Activated CD4-positive, alpha-beta T cell treated with anti-CD3 and anti-CD28 coated beads, Interleukin-2, amount 50 U/mL, for 1 hour (primary cell): ENCODE measurements around the gene TAS2R50.
"Not testable (repeated sequence)": the region's sequence is repeated elsewhere in the genome, so short reads cannot be mapped to it uniquely, and the experiment has no call there.

Experiments
- DNase-seq: peaks from one replicate; pipeline ENCODE4 v3.0.0-alpha.2; 2020

Gene TAS2R50

GRCh38 chr12:10986812-10987211 lies at the start of gene TAS2R50:
TAS2R50 (minus strand) TSS chr12:10986912; CDS start chr12:10986860, 52 bp downstream.
- DNase-seq, result no peak

- DNase-seq, result not testable (repeated sequence)
Observed at GRCh38 chr12:11033959-11034358, 47.2 kb upstream of the TAS2R50 start.

GRCh38 chr12:11031307-11031706 lies 44.6 kb upstream of the TAS2R50 start, which contains the start of gene TAS2R31:
TAS2R31 (minus strand) TSS chr12:11031407; CDS start chr12:11031335, 72 bp downstream.
- DNase-seq, result no peak

- no peak for DNase-seq
Observed at GRCh38 chr12:11026118-11026517, 39.4 kb upstream of the TAS2R50 start.

GRCh38 chr12:11023387-11023786 lies 36.7 kb upstream of the TAS2R50 start:
- no peak for DNase-seq

GRCh38 chr12:11022520-11022919 lies 35.8 kb upstream of the TAS2R50 start, which contains the start of gene TAS2R19:
TAS2R19 (minus strand) TSS chr12:11022620; CDS start chr12:11022571, 49 bp downstream.
- DNase-seq, result no peak

- no peak for DNase-seq
Observed at GRCh38 chr12:11016937-11017336, 30.2 kb upstream of the TAS2R50 start.

- no peak for DNase-seq
Observed at GRCh38 chr12:11015775-11016430, 29.2 kb upstream of the TAS2R50 start.

GRCh38 chr12:11014234-11014633 lies 27.5 kb upstream of the TAS2R50 start:
- no peak for DNase-seq

- no peak for DNase-seq
Observed at GRCh38 chr12:11007608-11008007, 20.9 kb upstream of the TAS2R50 start.

- no peak for DNase-seq
Observed at GRCh38 chr12:10998204-10998603, 11.5 kb upstream of the TAS2R50 start, which contains the start of gene TAS2R20. TAS2R20 (minus strand) TSS chr12:10998304; CDS start chr12:10997875, 429 bp downstream.

GRCh38 chr12:10994307-10994706 lies 7.6 kb upstream of the TAS2R50 start:
- no peak for DNase-seq

- no peak for DNase-seq
Observed at GRCh38 chr12:10989107-10989506, 2.4 kb upstream of the TAS2R50 start.

GRCh38 chr12:10982244-10982643 lies 4.5 kb downstream of the TAS2R50 start:
- peak; percentile 6 for DNase-seq

- DNase-seq, result no peak
Observed at GRCh38 chr12:10974965-10975364, 11.7 kb downstream of the TAS2R50 start.

- DNase-seq, result no peak
Observed at GRCh38 chr12:10968765-10969456, 17.8 kb downstream of the TAS2R50 start.

- no peak for DNase-seq
Observed at GRCh38 chr12:10967409-10967808, 19.3 kb downstream of the TAS2R50 start.

GRCh38 chr12:10966314-10966713 lies 20.4 kb downstream of the TAS2R50 start:
- DNase-seq, result no peak

- no peak for DNase-seq
Observed at GRCh38 chr12:10965476-10965875, 21.2 kb downstream of the TAS2R50 start.

- DNase-seq, result no peak
Observed at GRCh38 chr12:10960211-10960610, 26.5 kb downstream of the TAS2R50 start.

GRCh38 chr12:10959804-10960203 lies 26.9 kb downstream of the TAS2R50 start:
- no peak for DNase-seq

GRCh38 chr12:10957741-10958140 lies 29.0 kb downstream of the TAS2R50 start:
- no peak for DNase-seq

- DNase-seq, result no peak
Observed at GRCh38 chr12:10956085-10956484, 30.6 kb downstream of the TAS2R50 start.

- DNase-seq, result no peak
Observed at GRCh38 chr12:10952645-10953044, 34.1 kb downstream of the TAS2R50 start.
